GM10266 (cell line): ENCODE data around the gene SDE2.

ENCODE experiments used
- DNase-seq: peaks from one replicate; pipeline ENCODE4 v3.0.0; 2012; ENCODE audit errors: extremely low spot score
- TF ChIP-seq, protein P1 (sequence below): IDR thresholded peaks from 2 replicates; pipeline ENCODE4 v1.5.1; 2012; ENCODE audit warnings: mild to moderate bottlenecking, low read depth; ENCODE audit not compliant: control insufficient read depth, insufficient read depth; ENCODE audit errors: missing control alignments

SDE2 gene

GRCh38 chr1:226035915-226036314, 36.8 kb upstream of the SDE2 start:
- no peak for DNase-seq
- TF ChIP-seq, protein P1, sequence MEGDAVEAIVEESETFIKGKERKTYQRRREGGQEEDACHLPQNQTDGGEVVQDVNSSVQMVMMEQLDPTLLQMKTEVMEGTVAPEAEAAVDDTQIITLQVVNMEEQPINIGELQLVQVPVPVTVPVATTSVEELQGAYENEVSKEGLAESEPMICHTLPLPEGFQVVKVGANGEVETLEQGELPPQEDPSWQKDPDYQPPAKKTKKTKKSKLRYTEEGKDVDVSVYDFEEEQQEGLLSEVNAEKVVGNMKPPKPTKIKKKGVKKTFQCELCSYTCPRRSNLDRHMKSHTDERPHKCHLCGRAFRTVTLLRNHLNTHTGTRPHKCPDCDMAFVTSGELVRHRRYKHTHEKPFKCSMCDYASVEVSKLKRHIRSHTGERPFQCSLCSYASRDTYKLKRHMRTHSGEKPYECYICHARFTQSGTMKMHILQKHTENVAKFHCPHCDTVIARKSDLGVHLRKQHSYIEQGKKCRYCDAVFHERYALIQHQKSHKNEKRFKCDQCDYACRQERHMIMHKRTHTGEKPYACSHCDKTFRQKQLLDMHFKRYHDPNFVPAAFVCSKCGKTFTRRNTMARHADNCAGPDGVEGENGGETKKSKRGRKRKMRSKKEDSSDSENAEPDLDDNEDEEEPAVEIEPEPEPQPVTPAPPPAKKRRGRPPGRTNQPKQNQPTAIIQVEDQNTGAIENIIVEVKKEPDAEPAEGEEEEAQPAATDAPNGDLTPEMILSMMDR = no peak

DNA sequence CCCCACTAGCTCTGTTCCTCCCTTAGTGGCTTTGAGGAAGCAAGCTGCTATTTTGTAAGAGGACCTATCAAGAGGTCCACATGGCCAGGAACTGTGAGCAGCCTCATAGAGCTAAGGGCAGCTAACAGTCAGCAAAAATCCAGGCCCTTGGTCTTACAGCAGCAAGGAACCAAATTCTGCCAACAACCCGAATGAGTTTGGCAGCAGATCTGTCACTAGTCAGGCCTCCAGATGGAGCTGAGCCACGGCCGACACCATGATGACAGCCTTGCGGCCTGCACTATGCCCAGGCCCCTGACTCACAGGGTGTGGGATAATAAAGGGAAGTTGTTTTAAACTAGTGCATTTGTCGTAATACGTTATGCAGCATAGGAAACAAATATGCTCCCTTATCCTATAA, 35.3 kb upstream of the SDE2 start:
- no peak for DNase-seq
- TF ChIP-seq, protein P1 = no peak

DNA sequence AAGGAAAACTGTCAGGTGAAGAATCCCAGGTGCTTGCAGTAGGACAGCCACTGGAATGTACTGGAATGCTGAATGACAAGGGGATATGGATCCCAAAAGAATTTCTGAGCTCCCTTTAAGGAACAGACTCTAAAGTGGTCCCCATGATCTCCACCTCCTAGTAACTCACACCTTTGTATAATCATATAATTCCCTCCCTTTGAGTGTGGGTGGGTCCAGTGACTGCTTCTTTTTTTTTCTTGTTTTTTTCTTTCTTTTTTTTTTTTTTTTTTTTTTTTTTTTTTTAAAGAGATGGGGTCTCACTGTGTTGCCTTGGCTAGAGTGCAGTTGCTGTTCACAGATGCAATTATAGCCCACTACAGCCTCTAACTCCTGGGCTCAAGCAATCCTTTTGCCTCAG, 34.8 kb upstream of the SDE2 start:
- DNase-seq = no peak
- TF ChIP-seq, protein P1 = no peak

DNA sequence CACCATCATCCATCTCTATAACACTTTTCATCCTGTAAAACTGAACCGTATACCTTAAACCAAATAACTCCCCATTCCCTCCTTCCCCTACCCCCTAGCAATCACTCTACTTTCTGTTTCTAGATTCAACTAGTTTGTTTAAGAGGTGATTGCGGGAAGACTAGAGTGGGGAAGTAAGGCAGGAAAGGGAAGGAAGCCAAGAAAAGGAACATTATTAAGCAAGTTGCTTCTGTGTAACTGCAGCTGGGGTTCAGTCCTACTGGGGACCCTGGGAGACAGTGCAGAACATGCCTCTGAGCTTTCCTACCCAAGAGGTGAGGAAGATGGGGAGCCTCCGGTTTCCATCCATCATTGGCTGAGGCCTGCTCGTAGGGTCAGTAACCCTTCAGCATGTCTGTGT, 34.4 kb upstream of the SDE2 start:
- TF ChIP-seq, protein P1 = no peak
- DNase-seq = no peak

DNA sequence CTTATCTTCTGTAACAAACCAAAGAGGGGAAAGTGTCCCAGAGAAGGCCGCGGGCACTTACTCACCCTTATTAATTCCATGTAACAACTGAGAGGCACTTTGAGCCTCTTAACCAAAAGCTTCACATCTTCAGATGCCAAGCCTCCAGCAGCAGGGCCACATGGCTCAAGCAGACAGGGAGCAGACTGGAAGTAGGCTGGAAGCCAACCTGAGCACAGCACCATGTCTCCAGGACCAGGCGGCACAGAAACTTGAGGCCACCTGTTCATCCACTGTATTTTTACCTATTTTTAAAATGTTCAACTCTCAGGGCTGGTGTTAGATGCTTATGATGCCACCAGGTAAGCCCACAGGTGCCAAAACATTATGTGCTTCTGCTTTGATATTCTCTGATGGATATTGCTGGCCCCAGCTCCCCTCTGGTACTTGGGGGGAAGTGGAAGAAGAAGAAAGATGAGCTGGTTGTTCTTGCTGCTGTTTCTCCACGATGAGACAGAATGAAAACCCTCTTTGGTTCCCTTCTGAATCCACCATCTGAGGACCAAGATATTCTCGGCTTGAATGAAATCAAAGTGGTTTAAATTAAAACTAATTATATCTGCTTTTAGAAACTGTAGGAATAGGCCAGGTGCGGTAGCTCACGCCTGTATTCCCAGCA, 30.6 kb upstream of the SDE2 start:
- no peak for DNase-seq
- TF ChIP-seq, protein P1 = no peak

- TF ChIP-seq, protein P1 = no peak
- peak; percentile 53 for DNase-seq
These were observed 30.0 kb upstream of the SDE2 start for GRCh38 chr1:226029093-226029496.

GRCh38 chr1:226027538-226028217, 28.5 kb upstream of the SDE2 start:
- no peak for DNase-seq
- TF ChIP-seq, protein P1 = no peak
